HepG2 (cell line): ENCODE results near the gene TASP1. TPM values are rescaled to one million over a fixed set of nuclear protein-coding genes. Genes with fewer than 3 reads are reported as not detected.

Experiments used
- ARID2 ChIP-seq: sonication (generic); formaldehyde crosslinking; IDR thresholded peaks from 2 replicates; pipeline ENCODE4 v1.8.1; 2022; ENCODE audit warnings: mild to moderate bottlenecking, missing genetic modification reagents, borderline replicate concordance
- BCL3 ChIP-seq: sonication (generic); formaldehyde crosslinking; IDR thresholded peaks from 2 replicates; pipeline ENCODE4 v1.5.1; 2020; ENCODE audit warnings: mild to moderate bottlenecking, missing genetic modification reagents, moderate library complexity
- DMAP1 ChIP-seq: IDR thresholded peaks from 2 replicates; pipeline ENCODE4 v1.6.1; 2016
- FOXP1 ChIP-seq, 2 experiments: fragments of 450-650 bp in 1 of 2; IDR thresholded peaks; 2 replicates each; pipeline ENCODE4 v1.6.1; 2017 to 2018; ENCODE audit warnings: antibody characterized with exemption in 1 of 2
- HMG20A ChIP-seq: IDR thresholded peaks from 2 replicates; pipeline ENCODE4 v1.6.1; 2016; ENCODE audit warnings: borderline replicate concordance
- HNF1A ChIP-seq, 2 experiments: sonication (generic) in 1 of 2; formaldehyde crosslinking in 1 of 2; IDR thresholded peaks; 2 replicates each; pipeline versions ENCODE4 v1.4.0 to v1.6.1; 2016 to 2020; ENCODE audit warnings: borderline replicate concordance in 1 of 2, low read depth in 1 of 2, mild to moderate bottlenecking in 1 of 2, missing genetic modification reagents in 1 of 2
- HNRNPK ChIP-seq: fragments of 200-400 bp; formaldehyde crosslinking; IDR thresholded peaks from 2 replicates; pipeline ENCODE4 v1.6.1; 2018; ENCODE audit warnings: low read length, low read depth, moderate library complexity, mild to moderate bottlenecking; ENCODE audit not compliant: poor library complexity, severe bottlenecking
- KDM3A ChIP-seq: IDR thresholded peaks from 2 replicates; pipeline ENCODE4 v1.6.1; 2018; ENCODE audit warnings: low read depth, missing compliant biosample characterization
- MEIS2 ChIP-seq: sonication (generic); formaldehyde crosslinking; IDR thresholded peaks from 2 replicates; pipeline ENCODE4 v1.9.0; 2021; ENCODE audit warnings: mild to moderate bottlenecking, missing genetic modification reagents
- MLX ChIP-seq: IDR thresholded peaks from 2 replicates; pipeline ENCODE4 v1.6.1; 2016
- MXD1 ChIP-seq: sonication (generic); formaldehyde crosslinking; IDR thresholded peaks from 2 replicates; pipeline ENCODE4 v1.4.0; 2020; ENCODE audit warnings: mild to moderate bottlenecking, missing genetic modification reagents
- MXD3 ChIP-seq: IDR thresholded peaks from 2 replicates; pipeline ENCODE4 v1.6.1; 2016; ENCODE audit warnings: mild to moderate bottlenecking, missing biosample characterization, missing genetic modification reagents
- NFIC ChIP-seq: IDR thresholded peaks from 2 replicates; pipeline ENCODE4 v1.6.1; 2012; ENCODE audit warnings: mild to moderate bottlenecking, low read length, inconsistent platforms
- POLR2AphosphoS5 ChIP-seq: IDR thresholded peaks from 2 replicates; pipeline ENCODE4 v1.6.1; 2012; ENCODE audit warnings: low read depth, low read length
- PTBP1 ChIP-seq: fragments of 200-400 bp; formaldehyde crosslinking; IDR thresholded peaks from 2 replicates; pipeline ENCODE4 v1.6.1; 2018; ENCODE audit warnings: low read length, low read depth; ENCODE audit not compliant: poor library complexity, severe bottlenecking
- RARA ChIP-seq: IDR thresholded peaks from 2 replicates; pipeline ENCODE4 v1.6.1; 2016; ENCODE audit warnings: missing genetic modification reagents, missing compliant biosample characterization
- SIX1 ChIP-seq: sonication (generic); formaldehyde crosslinking; IDR thresholded peaks from 2 replicates; pipeline ENCODE4 v1.4.0; 2020; ENCODE audit warnings: missing genetic modification reagents, borderline replicate concordance
- SOX5 ChIP-seq: IDR thresholded peaks from 2 replicates; pipeline ENCODE4 v1.6.1; 2016; ENCODE audit warnings: borderline replicate concordance
- TOPORS ChIP-seq: sonication (generic); formaldehyde crosslinking; IDR thresholded peaks from 2 replicates; pipeline ENCODE4 v1.8.0; 2023; ENCODE audit warnings: mild to moderate bottlenecking, missing genetic modification reagents
- ZNF772 ChIP-seq: sonication (generic); formaldehyde crosslinking; IDR thresholded peaks from 2 replicates; pipeline ENCODE4 v1.5.0; 2020; ENCODE audit warnings: mild to moderate bottlenecking, missing genetic modification reagents
- ZSCAN29 ChIP-seq: sonication (generic); formaldehyde crosslinking; conservative IDR thresholded peaks from 2 replicates; pipeline ENCODE4 v1.4.0; 2020; ENCODE audit warnings: mild to moderate bottlenecking, missing genetic modification reagents
- polyA plus RNA-seq, 8 experiments: library from polyadenylated mRNA; depleted of rRNA in 3 of 8; stranded (reverse) in 7 of 8; unstranded in 1 of 8; fragments of >200 nt; fragmentation: Illumina TruSeq in 4 of 8; extraction: Trizol in 4 of 8; gene quantifications; 2 replicates each; pipeline versions ENCODE4 v1.2.1 to v1.2.3, GENCODE V29; 2011 to 2016; ENCODE audit warnings: low read depth in 4 of 8, missing spikeins in 1 of 8, mixed read lengths in 1 of 8; ENCODE audit not compliant: insufficient read depth in 1 of 8
- total RNA-seq, 5 experiments: library from RNA; depleted of rRNA; stranded (reverse); fragments of >200 nt; fragmentation: Illumina TruSeq; extraction: Trizol; gene quantifications; 2 replicates each; pipeline ENCODE4 v1.2.3, GENCODE V29; 2016; ENCODE audit warnings: low read depth in 1 of 5

The TASP1 gene
- total and polyA plus RNA-seq, 2 of the 13 experiments (the other 11 are each of a cell fraction or from before 2014, with no cell fraction given), result 10.0 to 25.2 TPM

- TF ChIP-seq ZNF772 (CRISPR knock-in tag) (no peak), POLR2AphosphoS5 (peak; percentile 35; the same call in 1 of the 2 replicates), HNRNPK (no peak), HNF1A (IDR thresholded peaks at IDR 0.05; ENCODE audit: low read depth) (peak; percentile 66), HNF1A (CRISPR knock-in tag; IDR thresholded peaks at IDR 0.05; ENCODE audit: borderline replicate concordance) (peak; percentile 71; the same call in 1 of the 2 replicates), BCL3 (CRISPR knock-in tag) (no peak), NFIC (peak; percentile 78; the same call in 1 of the 2 replicates), MEIS2 (peak; percentile 53; the same call in 1 of the 2 replicates), MLX (peak; percentile 38; the same call in 1 of the 2 replicates), FOXP1 (IDR thresholded peaks at IDR 0.05) (no peak), FOXP1 (CRISPR knock-in tag; IDR thresholded peaks at IDR 0.05) (peak; percentile 68), RARA (CRISPR knock-in tag) (peak; percentile 95), MXD3 (CRISPR knock-in tag) (no peak), ZSCAN29 (no peak), MXD1 (CRISPR knock-in tag) (no peak), DMAP1 (CRISPR knock-in tag) (no peak), HMG20A (CRISPR knock-in tag) (no peak; the same call in 1 of the 2 replicates), SOX5 (CRISPR knock-in tag) (peak; percentile 51; the same call in 1 of the 2 replicates), KDM3A (CRISPR knock-in tag) (peak; percentile 52; the same call in 1 of the 2 replicates), ARID2 (CRISPR knock-in tag) (no peak), SIX1 (no peak), PTBP1 (no peak), TOPORS (no peak)
These were observed 214.4 kb downstream of the TASP1 start (continued) for GRCh38 chr20:13424174-13424833.
